ENCODE data around the gene CD82.

GRCh38 chr11:44623731-44624491 is 58.4 kb downstream of the CD82 start:
- no peak for TF ChIP-seq CTCF (IDR thresholded peaks at IDR 0.05)
- no peak for TF ChIP-seq EZH2 (IDR thresholded peaks at IDR 0.05; ENCODE audit: borderline replicate concordance, insufficient read depth, low read depth, low read length, poor library complexity, severe bottlenecking)
